Thymus (tissue), 14 donors: ENCODE measurements around the gene RFFL. TPM values are rescaled to one million over a fixed set of nuclear protein-coding genes. Genes with fewer than 3 reads are reported as not detected.
"Not testable (repeated sequence)": the region's sequence is repeated elsewhere in the genome, so short reads cannot be mapped to it uniquely, and the experiment has no call there.

Experiments used
- DNase-seq, 9 donors: peaks; one replicate each; pipeline ENCODE4 v3.0.0-alpha.2; 2013; ENCODE audit warnings: low spot score in 9 of 9, low read depth in 6 of 9, missing footprints in 1 of 9
- H3K27ac ChIP-seq, 2 donors: one replicate each; pipeline ENCODE4 v1.5.1; 2013; ENCODE audit warnings: control low read depth in 1 of 2, low read depth in 1 of 2, low read length in 1 of 2, mild to moderate bottlenecking in 1 of 2, moderate library complexity in 1 of 2
- H3K27me3 ChIP-seq, 2 donors: one replicate each; pipeline ENCODE4 v1.5.1; 2013; ENCODE audit warnings: low read length in 1 of 2; ENCODE audit not compliant: control insufficient read depth in 2 of 2, insufficient read depth in 1 of 2
- H3K36me3 ChIP-seq, 2 donors: one replicate each; pipeline ENCODE4 v1.5.1; 2013; ENCODE audit warnings: low read length in 1 of 2, mild to moderate bottlenecking in 1 of 2, moderate library complexity in 1 of 2; ENCODE audit not compliant: control insufficient read depth in 2 of 2, insufficient read depth in 2 of 2
- H3K4me1 ChIP-seq, 2 donors: one replicate each; pipeline ENCODE4 v1.5.1; 2013; ENCODE audit warnings: low read length in 2 of 2; ENCODE audit not compliant: control insufficient read depth in 2 of 2, insufficient read depth in 2 of 2
- H3K4me3 ChIP-seq, 2 donors: one replicate each; pipeline ENCODE4 v1.5.1; 2013; ENCODE audit warnings: low read length in 2 of 2, control low read depth in 1 of 2, mild to moderate bottlenecking in 1 of 2
- H3K9me3 ChIP-seq, 2 donors: one replicate each; pipeline ENCODE4 v1.5.1; 2013; ENCODE audit warnings: low read length in 1 of 2, mild to moderate bottlenecking in 1 of 2; ENCODE audit not compliant: control insufficient read depth in 2 of 2, insufficient read depth in 1 of 2
- WGBS: extraction: QIAGEN DNeasy Blood & Tissue Kit; methylation state at CpG from one replicate; pipeline ENCODE4 v1.1.7; 2013; 5-methylcytosine and 5-hydroxymethylcytosine counted together
- long read RNA-seq, 10 donors: transcript quantifications; one replicate each; lab custom pipeline, GENCODE V29; 2026
- polyA plus RNA-seq: library from polyadenylated mRNA; stranded (reverse); fragments of 200-250 nt; gene quantifications from one replicate; pipeline ENCODE4 v1.2.3, GENCODE V29; 2013
- total RNA-seq: library from RNA; stranded (reverse); fragments of 120-200 nt; gene quantifications from one replicate; pipeline ENCODE4 v1.2.4, GENCODE V29; 2013
- donor health status: healthy.

The RFFL gene, protein sequence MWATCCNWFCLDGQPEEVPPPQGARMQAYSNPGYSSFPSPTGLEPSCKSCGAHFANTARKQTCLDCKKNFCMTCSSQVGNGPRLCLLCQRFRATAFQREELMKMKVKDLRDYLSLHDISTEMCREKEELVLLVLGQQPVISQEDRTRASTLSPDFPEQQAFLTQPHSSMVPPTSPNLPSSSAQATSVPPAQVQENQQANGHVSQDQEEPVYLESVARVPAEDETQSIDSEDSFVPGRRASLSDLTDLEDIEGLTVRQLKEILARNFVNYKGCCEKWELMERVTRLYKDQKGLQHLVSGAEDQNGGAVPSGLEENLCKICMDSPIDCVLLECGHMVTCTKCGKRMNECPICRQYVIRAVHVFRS
- 17.6 TPM for total RNA-seq
- polyA plus RNA-seq, result 16.5 TPM
- long read RNA-seq, donor 1, full-length matches to known transcripts, result 1 of 1 reads
- long read RNA-seq, donor 1, partial matches to known transcripts, result 0 of 1 reads
- long read RNA-seq, donor 1, other reads (novel, unspliced or antisense), result 0 of 1 reads
- long read RNA-seq, donor 2, result 0 reads
- long read RNA-seq, donor 3, full-length matches to known transcripts, result 1 of 1 reads
- long read RNA-seq, donor 3, partial matches to known transcripts, result 0 of 1 reads
- long read RNA-seq, donor 3, other reads (novel, unspliced or antisense), result 0 of 1 reads
- long read RNA-seq, donor 4, result 0 reads
- long read RNA-seq, donor 5, full-length matches to known transcripts, result 1 of 1 reads
- long read RNA-seq, donor 5, partial matches to known transcripts, result 0 of 1 reads
- long read RNA-seq, donor 5, other reads (novel, unspliced or antisense), result 0 of 1 reads
- long read RNA-seq, donor 6, full-length matches to known transcripts, result 1 of 1 reads
- long read RNA-seq, donor 6, partial matches to known transcripts, result 0 of 1 reads
- long read RNA-seq, donor 6, other reads (novel, unspliced or antisense), result 0 of 1 reads
- long read RNA-seq, donor 7, full-length matches to known transcripts, result 1 of 1 reads
- long read RNA-seq, donor 7, partial matches to known transcripts, result 0 of 1 reads
- long read RNA-seq, donor 7, other reads (novel, unspliced or antisense), result 0 of 1 reads
- long read RNA-seq, donor 8, result 0 reads
- long read RNA-seq, donor 9, full-length matches to known transcripts, result 1 of 1 reads
- long read RNA-seq, donor 9, partial matches to known transcripts, result 0 of 1 reads
- long read RNA-seq, donor 9, other reads (novel, unspliced or antisense), result 0 of 1 reads
- long read RNA-seq, donor 10, full-length matches to known transcripts, result 1 of 1 reads
- long read RNA-seq, donor 10, partial matches to known transcripts, result 0 of 1 reads
- long read RNA-seq, donor 10, other reads (novel, unspliced or antisense), result 0 of 1 reads

GRCh38 chr17:35063514-35064223 is at the start of gene RFFL:
Gene RFFL, minus strand, starts transcription at chr17:35063707. Its CDS starts 37,154 bp downstream, at chr17:35026553.
- Histone ChIP-seq H3K27ac (peak within 1 kb of the TSS; percentile 90 to 92), H3K4me1 (peaks cover 7 to 12% of the 10 kb centered on the region in 2 donors), H3K27me3 (no peaks in the 10 kb centered on the region), H3K4me3 (peak within 1 kb of the TSS; percentile 37 to 38), H3K9me3 (no peaks in the 10 kb centered on the region), H3K36me3 (peaks cover 0 to 3% of the 10 kb centered on the region in 2 donors)
- DNase-seq, result peak; percentile 66 to 95 (median 83)
- whole genome bisulfite sequencing, result under 1% methylated on average over 6 of the region's 6 CpGs

GRCh38 chr17:35110791-35111190 is 47.3 kb upstream of the RFFL start:
- H3K27me3 ChIP-seq, DNase-seq, H3K27ac ChIP-seq, H3K4me1 ChIP-seq, H3K9me3 ChIP-seq, H3K4me3 ChIP-seq: not testable (repeated sequence)
- H3K36me3 ChIP-seq, result peaks cover 9 to 14% of the 10 kb centered on the region in 2 donors
- 98% methylated on average over 17 of the region's 17 CpGs for WGBS

- 99% methylated on average over 5 of the region's 5 CpGs for WGBS
- no peak overlapping the region for H3K27ac ChIP-seq
- H3K36me3 ChIP-seq, result peaks cover 40 to 44% of the 10 kb centered on the region in 2 donors
- peaks cover 0 to 2% of the 10 kb centered on the region in 2 donors for H3K9me3 ChIP-seq
- no peak for DNase-seq
- H3K27me3 ChIP-seq, result no peaks in the 10 kb centered on the region
- no peak overlapping the region for H3K4me3 ChIP-seq
- H3K4me1 ChIP-seq, result no peaks in the 10 kb centered on the region
Observed at GRCh38 chr17:35104844-35105450, 41.4 kb upstream of the RFFL start.

- no peak overlapping the region for H3K4me3 ChIP-seq
- H3K27me3 ChIP-seq, result no peaks in the 10 kb centered on the region
- H3K4me1 ChIP-seq, result no peaks in the 10 kb centered on the region
- DNase-seq, result no peak
- peaks cover 0 to 2% of the 10 kb centered on the region in 2 donors for H3K9me3 ChIP-seq
- no peak overlapping the region for H3K27ac ChIP-seq
- 97% methylated on average over 5 of the region's 5 CpGs for WGBS
- H3K36me3 ChIP-seq, result peaks cover 45 to 52% of the 10 kb centered on the region in 2 donors
Observed at GRCh38 chr17:35103271-35103670, 39.8 kb upstream of the RFFL start.

DNA sequence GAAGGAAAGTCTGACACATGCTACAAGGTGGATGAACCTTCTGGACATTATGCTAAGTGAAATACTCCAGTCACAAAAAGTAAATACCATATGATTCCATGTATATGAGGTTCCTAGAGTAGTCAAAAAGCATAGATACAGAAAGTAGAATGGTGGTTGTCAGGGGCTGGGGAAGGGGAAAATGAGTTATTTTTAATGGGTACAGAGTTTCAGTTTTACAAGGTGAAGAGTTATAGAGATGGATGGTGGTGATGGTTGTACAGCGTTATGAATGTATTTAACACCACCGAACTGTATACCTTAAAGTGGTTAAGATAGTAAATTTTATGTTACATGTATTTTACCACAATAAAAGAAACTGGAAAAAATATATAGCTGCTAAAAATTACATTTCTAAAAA is 38.2 kb upstream of the RFFL start:
- H3K27ac ChIP-seq, result no peak overlapping the region
- WGBS, result 97% methylated on average over 2 of the region's 2 CpGs

GRCh38 chr17:35101036-35101435 is 37.5 kb upstream of the RFFL start:
- H3K27me3 ChIP-seq, result no peaks in the 10 kb centered on the region
- no peaks in the 10 kb centered on the region for H3K4me1 ChIP-seq
- 99% methylated on average over 14 of the region's 14 CpGs for WGBS
- H3K9me3 ChIP-seq, result no peaks in the 10 kb centered on the region
- no peak for DNase-seq
- no peak overlapping the region for H3K27ac ChIP-seq
- no peak overlapping the region for H3K4me3 ChIP-seq
- H3K36me3 ChIP-seq, result peaks cover 38 to 48% of the 10 kb centered on the region in 2 donors

More for the DNA sequence above, 38.2 kb upstream of the RFFL start:
- Histone ChIP-seq H3K9me3 (peaks cover 0 to 2% of the 10 kb centered on the region in 2 donors), H3K27me3 (no peaks in the 10 kb centered on the region), H3K4me1 (no peaks in the 10 kb centered on the region), H3K36me3 (peaks cover 42 to 52% of the 10 kb centered on the region in 2 donors), H3K4me3 (no peak overlapping the region)
- no peak for DNase-seq

- H3K27ac ChIP-seq, result no peak overlapping the region
- no peak for DNase-seq
- WGBS, result over 99% methylated on average over 3 of the region's 3 CpGs
- H3K27me3 ChIP-seq, result no peaks in the 10 kb centered on the region
- H3K36me3 ChIP-seq, result peaks cover 32 to 40% of the 10 kb centered on the region in 2 donors
- no peak overlapping the region for H3K4me3 ChIP-seq
- H3K4me1 ChIP-seq, result no peaks in the 10 kb centered on the region
- H3K9me3 ChIP-seq, result no peaks in the 10 kb centered on the region
Observed at GRCh38 chr17:35099908-35100307, 36.4 kb upstream of the RFFL start.

DNA sequence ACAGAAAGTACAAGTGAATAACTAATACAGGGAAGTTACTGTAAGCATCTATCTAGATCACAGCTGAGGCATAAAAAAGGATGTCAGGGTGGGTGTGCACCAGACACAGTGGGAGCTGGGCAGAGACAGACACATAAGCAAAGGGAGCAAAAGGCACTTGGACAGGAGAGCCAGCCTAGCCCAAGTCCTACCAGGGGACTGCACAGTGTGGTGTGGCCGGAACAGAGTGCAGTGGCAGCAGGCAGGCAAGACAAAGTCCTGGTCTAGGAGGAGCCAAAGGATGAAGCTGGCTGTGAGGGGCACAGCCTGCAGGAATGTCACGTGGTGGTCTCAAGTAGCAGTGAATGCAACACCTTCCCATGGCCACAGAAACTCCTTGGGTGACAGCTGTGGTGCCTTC is 34.3 kb upstream of the RFFL start:
- Histone ChIP-seq H3K4me1 (no peaks in the 10 kb centered on the region), H3K4me3 (no peak overlapping the region), H3K27me3 (no peaks in the 10 kb centered on the region), H3K27ac (no peak overlapping the region), H3K36me3 (peaks cover 17 to 34% of the 10 kb centered on the region in 2 donors), H3K9me3 (no peaks in the 10 kb centered on the region)
- no peak for DNase-seq
- 100% methylated on average over 2 of the region's 2 CpGs for WGBS
